OCI-LY1 (cell line): ENCODE results near the gene KCNJ4.

ENCODE experiments used
- H2AFZ ChIP-seq: fragments of 200-600 bp; sonication (generic), shearing (Covaris generic); 2 replicates; pipeline ENCODE4 v1.6.0; 2014; ENCODE audit warnings: antibody characterized with exemption, mild to moderate bottlenecking, low read length
- H3F3A ChIP-seq: fragments of 200-600 bp; sonication (generic), shearing (Covaris generic); 2 replicates; pipeline ENCODE4 v1.6.0; 2014; ENCODE audit warnings: mild to moderate bottlenecking, antibody characterized with exemption, low read length, moderate library complexity; ENCODE audit not compliant: insufficient read depth
- H3K27ac ChIP-seq: fragments of 200-600 bp; sonication (generic); 2 replicates; pipeline ENCODE4 v1.5.1; 2014; ENCODE audit warnings: low read length, mixed run types, mild to moderate bottlenecking, low read depth; ENCODE audit not compliant: poor library complexity, severe bottlenecking
- H3K27me3 ChIP-seq: fragments of 200-600 bp; sonication (generic); 2 replicates; pipeline ENCODE4 v1.6.0; 2014; ENCODE audit warnings: antibody characterized with exemption, mild to moderate bottlenecking, low read length, moderate library complexity; ENCODE audit not compliant: insufficient read depth
- H3K36me3 ChIP-seq: fragments of 200-600 bp; sonication (generic); 2 replicates; pipeline ENCODE4 v1.6.1; 2014; ENCODE audit warnings: mild to moderate bottlenecking, antibody characterized with exemption, low read length, moderate library complexity, mixed read lengths; ENCODE audit not compliant: insufficient read depth
- H3K4me1 ChIP-seq: fragments of 200-600 bp; sonication (generic); 2 replicates; pipeline ENCODE4 v1.5.1; 2014; ENCODE audit warnings: mild to moderate bottlenecking, low read length, moderate library complexity; ENCODE audit not compliant: insufficient read depth, severe bottlenecking
- H3K4me2 ChIP-seq: fragments of 200-600 bp; sonication (generic), shearing (Covaris generic); 2 replicates; pipeline ENCODE4 v1.6.1; 2014; ENCODE audit warnings: low read length
- H3K4me3 ChIP-seq: fragments of 200-600 bp; sonication (generic); 2 replicates; pipeline ENCODE4 v1.5.1; 2014; ENCODE audit warnings: low read length, low read depth, mild to moderate bottlenecking, mixed read lengths; ENCODE audit not compliant: poor library complexity, severe bottlenecking
- H3K79me2 ChIP-seq: fragments of 200-600 bp; shearing (Covaris generic); 2 replicates; pipeline ENCODE4 v1.6.1; 2016; ENCODE audit warnings: mixed run types, low read length, mixed read lengths; ENCODE audit not compliant: insufficient read depth
- H3K9ac ChIP-seq: fragments of 200-600 bp; sonication (generic), shearing (Covaris generic); 2 replicates; pipeline ENCODE4 v1.6.1; 2014; ENCODE audit warnings: mild to moderate bottlenecking, low read length, mixed read lengths
- H3K9me2 ChIP-seq: fragments of 200-600 bp; sonication (generic), shearing (Covaris generic); 2 replicates; pipeline ENCODE4 v1.6.1; 2014; ENCODE audit warnings: low read depth, mild to moderate bottlenecking, low read length, mixed read lengths
- H3K9me3 ChIP-seq: fragments of 200-600 bp; shearing (Covaris generic); 2 replicates; pipeline ENCODE4 v1.6.1; 2014; ENCODE audit warnings: low read length, mixed read lengths
- H4K20me1 ChIP-seq: fragments of 200-600 bp; sonication (generic), shearing (Covaris generic); 2 replicates; pipeline ENCODE4 v1.6.0; 2016; ENCODE audit warnings: mild to moderate bottlenecking, low read length; ENCODE audit not compliant: insufficient read depth
- CTCF ChIP-seq: fragments of 200-600 bp; sonication (generic), shearing (Covaris generic); IDR thresholded peaks from 2 replicates; pipeline ENCODE4 v1.5.1; 2017; ENCODE audit warnings: mild to moderate bottlenecking, antibody characterized with exemption, low read length, moderate library complexity, mixed read lengths
- EZH2 ChIP-seq: fragments of 200-600 bp; sonication (generic), shearing (Covaris generic); IDR thresholded peaks from 2 replicates; pipeline ENCODE4 v1.8.0; 2017; ENCODE audit warnings: borderline replicate concordance, mixed run types, mild to moderate bottlenecking, antibody characterized with exemption, low read length, moderate library complexity, mixed read lengths

KCNJ4 gene

DNA sequence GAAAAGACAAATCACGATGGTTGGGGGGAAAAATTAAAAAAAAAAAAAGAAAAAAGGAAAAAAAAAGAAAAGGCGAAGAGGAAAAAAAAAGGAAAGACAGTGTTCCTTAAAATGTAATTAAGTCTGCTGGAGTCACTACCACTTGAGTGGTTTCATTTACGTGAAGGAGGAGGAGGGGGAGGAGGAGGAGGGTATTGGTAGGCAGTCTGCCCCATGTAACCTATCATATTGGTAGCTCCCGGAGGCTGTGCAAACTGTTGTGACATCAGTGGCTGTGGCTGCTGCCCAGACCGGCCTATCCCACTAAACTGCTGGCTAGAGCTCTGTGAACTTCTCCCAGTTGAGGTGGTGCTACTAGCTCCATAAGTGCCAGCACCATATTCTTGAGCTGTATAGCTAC lies 30.8 kb upstream of the KCNJ4 start:
- peaks cover 3% of the 10 kb centered on the region; the same call in 1 of the 2 replicates for H4K20me1 ChIP-seq
- peaks cover 98% of the 10 kb centered on the region for H3K36me3 ChIP-seq
- no peak overlapping the region for H3K9ac ChIP-seq
- H3K4me2 ChIP-seq: no peak overlapping the region
- H3K9me2 ChIP-seq: no peaks in the 10 kb centered on the region
- TF ChIP-seq EZH2: no peak
- TF ChIP-seq CTCF: no peak
- no peak overlapping the region for H3K4me3 ChIP-seq
- no peak overlapping the region for H3K27ac ChIP-seq
- H3K9me3 ChIP-seq: no peaks in the 10 kb centered on the region
- no peaks in the 10 kb centered on the region for H3K4me1 ChIP-seq
- no peak overlapping the region for H2AFZ ChIP-seq
- peaks cover 15% of the 10 kb centered on the region; the same call in 1 of the 2 replicates for H3F3A ChIP-seq
- no peaks in the 10 kb centered on the region for H3K79me2 ChIP-seq
- H3K27me3 ChIP-seq: no peaks in the 10 kb centered on the region

- Histone ChIP-seq H3K27ac (no peak overlapping the region), H3K9ac (no peak overlapping the region), H2AFZ (no peak overlapping the region), H3K79me2 (no peaks in the 10 kb centered on the region), H4K20me1 (peaks cover 3% of the 10 kb centered on the region; the same call in 1 of the 2 replicates), H3K4me2 (no peak overlapping the region), H3K9me2 (no peaks in the 10 kb centered on the region), H3F3A (peaks cover 15% of the 10 kb centered on the region; the same call in 1 of the 2 replicates), H3K36me3 (peaks cover 86% of the 10 kb centered on the region), H3K4me3 (no peak overlapping the region), H3K4me1 (no peaks in the 10 kb centered on the region), H3K27me3 (no peaks in the 10 kb centered on the region), H3K9me3 (no peaks in the 10 kb centered on the region)
- TF ChIP-seq EZH2: no peak
- no peak for TF ChIP-seq CTCF
These were observed 29.2 kb upstream of the KCNJ4 start for GRCh38 chr22:38484244-38484643.

DNA sequence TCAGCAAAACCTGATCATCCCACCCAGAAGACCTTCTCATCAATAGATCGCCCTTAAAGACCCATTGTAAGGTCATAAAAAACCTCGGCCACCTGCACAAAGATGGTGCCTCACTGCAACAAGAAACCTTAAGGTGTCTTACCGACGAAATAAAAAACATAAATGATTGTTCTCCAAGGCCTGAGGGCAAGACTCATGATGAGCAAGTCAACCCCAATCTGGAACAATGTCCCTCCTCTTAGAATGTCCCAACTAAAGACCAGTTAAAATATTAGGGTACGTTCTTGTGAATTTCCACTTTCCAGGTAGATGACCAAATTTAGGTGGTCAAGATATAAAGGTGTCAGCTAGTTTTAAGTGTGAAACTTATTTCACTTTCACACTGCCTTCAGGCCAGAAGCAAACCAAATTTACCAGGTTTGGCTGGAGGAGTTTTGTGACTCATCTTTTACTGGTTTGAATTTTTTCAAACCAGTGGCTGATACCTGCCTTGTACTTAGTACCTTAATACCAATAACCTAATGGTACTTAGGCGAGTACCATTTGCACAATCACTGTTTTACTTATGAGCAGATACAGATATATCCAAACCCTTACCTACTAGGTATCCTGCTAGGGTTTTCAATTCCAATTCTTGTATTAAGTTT lies 27.8 kb upstream of the KCNJ4 start:
- Histone ChIP-seq H3K9me2 (no peaks in the 10 kb centered on the region), H3K9ac (no peak overlapping the region), H2AFZ (no peak overlapping the region), H4K20me1 (no peaks in the 10 kb centered on the region), H3K27me3 (no peaks in the 10 kb centered on the region), H3F3A (peaks cover 15% of the 10 kb centered on the region; the same call in 1 of the 2 replicates), H3K79me2 (no peaks in the 10 kb centered on the region), H3K4me2 (no peak overlapping the region), H3K4me1 (no peaks in the 10 kb centered on the region), H3K36me3 (peaks cover 75% of the 10 kb centered on the region), H3K4me3 (no peak overlapping the region), H3K9me3 (no peaks in the 10 kb centered on the region), H3K27ac (no peak overlapping the region)
- no peak for TF ChIP-seq EZH2
- no peak for TF ChIP-seq CTCF
